22Rv1 (cell line): ENCODE measurements around the gene TUBB4B.

Source experiments
- ZFX ChIP-seq: fragments of 450-650 bp; IDR thresholded peaks from 2 replicates; pipeline ENCODE4 v1.6.1; 2017; ENCODE audit warnings: antibody characterized with exemption, borderline replicate concordance
- TF ChIP-seq, protein P1 (sequence below): fragments of 450-650 bp; IDR thresholded peaks from 2 replicates; pipeline ENCODE4 v1.5.1; 2017; ENCODE audit warnings: mild to moderate bottlenecking

DNA sequence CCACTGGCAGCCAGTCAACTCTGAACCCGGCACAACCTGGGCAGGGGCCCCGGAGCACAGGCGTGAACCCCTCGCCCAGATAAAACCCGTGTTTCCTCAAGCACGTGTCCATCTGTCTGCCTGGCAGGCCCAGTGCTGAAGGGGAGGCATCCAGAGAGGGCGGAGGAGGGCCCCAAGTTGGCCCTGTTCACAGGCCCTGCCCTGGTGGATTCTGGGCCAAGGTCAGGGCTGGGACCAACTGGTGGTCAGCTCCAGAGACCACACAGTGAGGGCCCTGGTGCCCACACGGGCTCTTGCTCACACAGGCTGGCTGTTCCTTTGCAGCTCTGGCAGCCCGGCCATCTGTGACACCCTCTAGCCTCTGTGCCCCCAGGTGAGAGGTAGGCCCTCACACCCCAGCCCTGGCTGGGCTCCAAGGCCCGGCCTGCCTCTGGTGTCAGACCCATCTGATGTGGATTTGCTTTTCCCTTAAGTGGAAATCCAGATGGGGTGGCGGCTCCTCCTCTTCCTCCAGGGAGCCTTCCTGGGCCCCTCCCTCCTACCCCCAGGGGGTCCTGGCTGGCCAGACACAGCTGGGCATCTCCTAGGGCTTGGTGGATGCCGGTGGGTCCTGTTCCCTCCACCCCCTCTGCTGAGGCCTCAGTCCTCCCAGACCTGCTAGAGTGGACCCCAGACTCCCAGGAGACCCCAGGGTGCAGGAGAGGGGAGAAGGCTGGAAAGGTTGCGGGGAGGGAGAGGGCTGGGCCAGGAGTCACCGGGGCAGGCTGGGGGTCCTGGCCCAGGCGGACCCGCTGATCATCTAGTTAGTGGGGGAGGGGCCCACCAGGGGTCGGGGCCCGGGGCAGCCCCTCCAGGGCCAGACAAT is 9.5 kb downstream of the TUBB4B start:
- TF ChIP-seq, protein P1, sequence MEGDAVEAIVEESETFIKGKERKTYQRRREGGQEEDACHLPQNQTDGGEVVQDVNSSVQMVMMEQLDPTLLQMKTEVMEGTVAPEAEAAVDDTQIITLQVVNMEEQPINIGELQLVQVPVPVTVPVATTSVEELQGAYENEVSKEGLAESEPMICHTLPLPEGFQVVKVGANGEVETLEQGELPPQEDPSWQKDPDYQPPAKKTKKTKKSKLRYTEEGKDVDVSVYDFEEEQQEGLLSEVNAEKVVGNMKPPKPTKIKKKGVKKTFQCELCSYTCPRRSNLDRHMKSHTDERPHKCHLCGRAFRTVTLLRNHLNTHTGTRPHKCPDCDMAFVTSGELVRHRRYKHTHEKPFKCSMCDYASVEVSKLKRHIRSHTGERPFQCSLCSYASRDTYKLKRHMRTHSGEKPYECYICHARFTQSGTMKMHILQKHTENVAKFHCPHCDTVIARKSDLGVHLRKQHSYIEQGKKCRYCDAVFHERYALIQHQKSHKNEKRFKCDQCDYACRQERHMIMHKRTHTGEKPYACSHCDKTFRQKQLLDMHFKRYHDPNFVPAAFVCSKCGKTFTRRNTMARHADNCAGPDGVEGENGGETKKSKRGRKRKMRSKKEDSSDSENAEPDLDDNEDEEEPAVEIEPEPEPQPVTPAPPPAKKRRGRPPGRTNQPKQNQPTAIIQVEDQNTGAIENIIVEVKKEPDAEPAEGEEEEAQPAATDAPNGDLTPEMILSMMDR = no peak
- TF ChIP-seq ZFX = no peak
